ENCODE results near the gene SDCBP2.

- TF ChIP-seq POLR2A (IDR thresholded peaks at IDR 0.05; ENCODE audit: low read length) (no peak), GATA1 (IDR thresholded peaks at IDR 0.05; ENCODE audit: low read depth, low read length) (no peak)
Observed at GRCh38 chr20:1364106-1364505, 35.2 kb upstream of the SDCBP2 start.
